NCI-H748 (cell line): ENCODE results near the gene FIGN.

Experiments
- DNase-seq: peaks from one replicate; lab custom pipeline; 2025; ENCODE audit not compliant: unreplicated experiment; lab: John Stamatoyannopoulos, UW

Gene FIGN

DNA sequence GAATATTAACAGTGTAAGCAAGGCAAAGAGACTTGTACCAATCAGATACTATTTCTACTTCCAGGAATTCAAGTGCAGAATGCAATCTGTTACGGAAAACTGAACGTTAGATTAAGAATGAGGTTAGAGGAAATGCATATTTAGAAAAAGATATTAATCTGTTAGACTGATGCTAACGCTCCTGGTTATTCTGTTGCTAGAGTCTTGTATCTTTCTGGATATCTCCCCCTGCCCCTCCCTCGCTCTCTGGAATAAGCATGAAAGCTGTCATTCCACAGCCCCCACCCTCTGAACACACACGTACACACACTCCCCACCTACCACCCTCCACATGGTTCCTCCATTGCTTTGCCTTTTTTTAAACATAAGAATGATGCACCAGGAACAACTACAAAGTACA lies 24.1 kb downstream of the FIGN start:
- DNase-seq, result no peak

DNA sequence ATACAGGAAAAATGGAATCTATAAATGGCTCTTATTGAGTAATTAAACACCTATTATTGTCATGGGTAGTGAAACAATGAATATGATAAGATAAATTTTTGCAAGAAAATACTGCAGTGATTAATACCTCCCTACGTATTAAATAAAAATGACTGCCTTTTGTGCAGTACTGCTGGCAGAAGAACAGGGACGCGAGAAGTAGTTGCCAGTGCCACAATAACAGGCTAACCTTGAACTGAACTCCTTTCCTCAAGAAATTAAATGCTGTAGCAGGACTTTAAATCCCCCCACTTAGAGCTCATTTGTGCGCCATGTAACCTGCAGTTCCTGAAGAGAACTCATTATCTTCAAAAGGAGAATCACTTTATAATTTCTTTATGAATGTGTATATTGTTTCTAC lies 24.6 kb downstream of the FIGN start:
- DNase-seq, result no peak

- peak; percentile 66 for DNase-seq
These were observed 26.5 kb downstream of the FIGN start for GRCh38 chr2:163709270-163709669.

DNA sequence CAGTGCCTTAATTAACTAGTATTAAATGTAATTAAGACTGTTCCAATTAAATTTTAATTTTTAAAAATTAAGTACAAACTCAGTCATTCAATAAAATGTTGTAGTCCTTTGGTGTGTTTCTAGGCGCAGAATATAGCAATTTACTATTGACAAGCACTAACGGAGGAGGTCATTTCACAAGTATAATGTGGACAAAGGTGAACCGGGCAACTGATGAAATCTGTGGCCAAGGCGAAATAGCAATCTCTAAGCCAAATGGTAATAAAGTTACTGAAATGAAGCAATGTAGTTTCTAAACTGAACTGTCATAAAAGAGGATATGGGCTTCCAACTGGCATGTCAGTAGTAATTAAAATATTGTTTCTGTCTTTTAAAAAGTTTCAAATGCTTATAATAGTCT lies 27.5 kb downstream of the FIGN start:
- no peak for DNase-seq

DNA sequence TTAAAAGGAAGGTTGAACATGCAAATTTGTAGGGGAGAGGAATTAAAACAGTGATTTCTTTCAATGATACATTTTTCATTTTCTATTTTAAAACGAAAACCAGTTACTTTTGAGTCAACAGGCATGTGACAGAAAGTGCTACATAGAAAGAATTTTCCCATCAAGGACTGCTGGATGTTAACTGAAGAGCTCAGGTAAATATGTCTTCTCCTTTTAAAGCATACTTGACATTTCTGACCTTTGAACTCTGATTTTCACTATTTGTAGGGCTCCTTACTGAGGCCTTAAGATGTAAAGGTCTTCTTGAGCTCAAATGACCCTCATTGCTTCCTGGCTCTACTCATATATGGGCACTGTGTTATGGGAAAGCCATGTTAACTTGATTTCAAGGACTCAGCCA lies 32.4 kb downstream of the FIGN start:
- DNase-seq, result no peak

GRCh38 chr2:163701399-163702195 lies 34.2 kb downstream of the FIGN start:
- DNase-seq, result no peak

- no peak for DNase-seq
These were observed 37.0 kb downstream of the FIGN start for GRCh38 chr2:163698857-163699256.

GRCh38 chr2:163697846-163698637 lies 37.8 kb downstream of the FIGN start:
- no peak for DNase-seq

GRCh38 chr2:163697429-163697828 lies 38.4 kb downstream of the FIGN start:
- no peak for DNase-seq

DNA sequence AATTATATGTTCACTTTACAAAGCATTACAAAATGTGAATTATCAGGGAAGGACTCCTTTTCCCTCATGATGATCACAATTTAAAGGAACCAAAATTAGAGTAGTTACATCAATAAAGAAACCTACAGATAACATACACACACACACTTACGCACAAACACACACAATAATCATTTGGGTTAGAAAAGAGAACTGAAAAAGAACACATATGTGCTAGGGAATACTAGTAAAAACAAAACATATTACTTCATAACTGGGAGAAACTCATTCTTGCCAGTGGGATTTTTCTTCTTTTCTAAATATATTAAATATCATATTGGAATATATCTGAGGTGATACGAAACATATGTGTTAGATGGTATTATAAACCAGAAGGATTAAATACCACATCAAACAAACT lies 42.3 kb downstream of the FIGN start:
- no peak for DNase-seq

GRCh38 chr2:163692611-163693482 lies 43.0 kb downstream of the FIGN start:
- DNase-seq, result no peak

- DNase-seq, result no peak
These were observed 43.7 kb downstream of the FIGN start for GRCh38 chr2:163692081-163692480.

- no peak for DNase-seq
These were observed 44.9 kb downstream of the FIGN start for GRCh38 chr2:163690896-163691295.

GRCh38 chr2:163687217-163687616 lies 48.6 kb downstream of the FIGN start:
- DNase-seq, result no peak

- no peak for DNase-seq
These were observed 49.5 kb downstream of the FIGN start for GRCh38 chr2:163686289-163686688.

- DNase-seq, result no peak
These were observed 53.1 kb downstream of the FIGN start for GRCh38 chr2:163682695-163683094.

GRCh38 chr2:163681745-163682144 lies 54.1 kb downstream of the FIGN start:
- DNase-seq, result no peak

DNA sequence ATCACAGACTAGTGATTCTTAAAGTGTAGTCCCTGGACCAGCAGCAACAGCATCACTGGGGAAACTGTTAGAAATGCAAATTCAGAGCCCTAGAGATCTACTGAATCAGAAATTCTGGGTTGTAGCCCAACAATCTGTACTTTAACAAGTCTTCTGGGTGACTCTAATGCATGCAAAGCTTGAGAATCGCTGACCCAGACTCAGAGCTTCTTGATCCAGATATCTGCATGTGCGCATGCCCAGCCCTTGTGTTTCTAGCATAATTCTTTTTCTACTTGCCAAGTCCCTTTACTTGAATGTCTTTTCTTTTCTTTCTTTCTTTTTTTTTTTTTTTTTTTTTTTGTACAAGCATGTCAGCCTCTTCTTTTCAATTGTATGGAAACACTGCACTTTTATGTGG lies 60.4 kb downstream of the FIGN start:
- no peak for DNase-seq

DNA sequence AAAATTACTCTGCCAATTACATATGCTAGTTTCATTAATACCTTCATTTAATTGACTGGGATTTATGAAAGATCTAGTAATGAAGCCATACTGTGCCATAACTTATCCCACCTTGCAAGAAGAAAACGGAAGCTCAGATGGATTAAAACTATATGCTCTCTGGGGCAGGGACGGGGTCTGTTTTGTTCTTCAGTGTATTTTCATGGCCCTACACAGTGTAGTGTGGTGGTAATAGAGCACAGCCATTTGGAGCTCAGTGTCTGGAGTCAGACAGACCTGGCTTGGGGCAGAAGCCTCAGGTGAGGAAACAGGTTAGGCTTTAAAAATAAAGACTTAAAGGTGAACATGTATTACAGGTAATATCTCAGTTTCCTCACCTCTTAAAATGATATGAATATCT lies 62.3 kb downstream of the FIGN start:
- DNase-seq, result no peak

DNA sequence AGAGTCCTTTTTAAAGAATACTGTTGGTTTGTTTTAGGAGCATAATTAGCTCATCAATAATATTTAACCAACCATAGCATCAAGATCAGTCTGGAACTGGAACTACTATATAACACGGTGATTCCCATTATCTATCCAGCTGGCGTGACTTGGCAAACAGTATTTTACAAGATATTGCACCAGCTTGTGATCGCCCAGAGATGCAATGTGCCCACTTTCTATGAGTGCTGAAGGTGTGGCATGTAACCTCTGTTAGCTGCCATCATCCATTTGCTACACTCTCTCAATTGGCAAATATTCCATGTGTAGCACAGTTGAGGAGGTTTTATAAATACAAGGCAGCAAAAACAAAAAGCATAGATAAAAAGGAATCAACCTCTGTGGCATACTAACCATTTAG lies 64.9 kb downstream of the FIGN start:
- DNase-seq, result peak; percentile 93

- DNase-seq, result no peak
These were observed 66.3 kb downstream of the FIGN start for GRCh38 chr2:163669506-163669905.
